Measurements from ENCODE around the gene GULP1.

DNA sequence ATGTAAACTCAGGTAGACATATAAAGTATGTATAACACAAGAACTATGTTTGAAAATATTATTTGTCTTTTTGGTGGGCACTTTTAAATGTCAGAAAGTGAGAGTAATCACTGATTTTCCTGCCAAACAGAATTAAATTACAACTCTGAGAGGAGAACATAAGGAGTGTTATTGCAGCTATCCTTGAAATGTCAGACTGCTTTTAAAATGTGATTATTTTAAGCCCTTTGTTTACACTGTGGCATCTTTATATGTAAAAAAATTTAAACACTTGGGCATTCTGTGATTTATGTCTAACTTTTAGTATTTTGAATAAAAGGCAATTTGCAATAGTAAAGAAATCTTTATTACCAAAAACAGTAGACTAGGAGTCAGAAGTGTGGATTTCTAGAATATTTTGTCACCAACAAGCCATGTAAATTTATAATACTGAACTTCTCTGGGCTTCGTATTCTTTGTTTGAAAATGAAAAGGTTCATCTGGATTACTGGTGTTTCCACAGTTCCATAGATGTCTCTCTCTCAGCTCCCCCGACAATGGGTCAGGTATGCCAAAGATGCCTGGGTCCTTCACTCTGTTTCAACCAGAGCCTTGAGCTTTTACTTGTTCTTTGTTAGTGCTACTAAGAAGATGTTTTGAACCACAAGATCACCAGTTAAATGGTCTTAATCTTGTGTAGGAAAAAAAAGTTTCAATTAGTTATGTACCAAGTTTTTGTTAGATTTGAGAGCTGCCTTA is 38.8 kb downstream of the GULP1 start:
- TF ChIP-seq, protein P1, sequence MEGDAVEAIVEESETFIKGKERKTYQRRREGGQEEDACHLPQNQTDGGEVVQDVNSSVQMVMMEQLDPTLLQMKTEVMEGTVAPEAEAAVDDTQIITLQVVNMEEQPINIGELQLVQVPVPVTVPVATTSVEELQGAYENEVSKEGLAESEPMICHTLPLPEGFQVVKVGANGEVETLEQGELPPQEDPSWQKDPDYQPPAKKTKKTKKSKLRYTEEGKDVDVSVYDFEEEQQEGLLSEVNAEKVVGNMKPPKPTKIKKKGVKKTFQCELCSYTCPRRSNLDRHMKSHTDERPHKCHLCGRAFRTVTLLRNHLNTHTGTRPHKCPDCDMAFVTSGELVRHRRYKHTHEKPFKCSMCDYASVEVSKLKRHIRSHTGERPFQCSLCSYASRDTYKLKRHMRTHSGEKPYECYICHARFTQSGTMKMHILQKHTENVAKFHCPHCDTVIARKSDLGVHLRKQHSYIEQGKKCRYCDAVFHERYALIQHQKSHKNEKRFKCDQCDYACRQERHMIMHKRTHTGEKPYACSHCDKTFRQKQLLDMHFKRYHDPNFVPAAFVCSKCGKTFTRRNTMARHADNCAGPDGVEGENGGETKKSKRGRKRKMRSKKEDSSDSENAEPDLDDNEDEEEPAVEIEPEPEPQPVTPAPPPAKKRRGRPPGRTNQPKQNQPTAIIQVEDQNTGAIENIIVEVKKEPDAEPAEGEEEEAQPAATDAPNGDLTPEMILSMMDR (IDR thresholded peaks at IDR 0.05) = no peak
- TF ChIP-seq POLR2A (IDR thresholded peaks at IDR 0.05) = no peak

Data from testis (tissue), 2 donors.